HG02571 (cell line): Measurements from ENCODE around the gene WDFY3.

Experiments used
- ATAC-seq: cut with Tn5 transposase; IDR thresholded peaks from one replicate; pipeline ENCODE4 v1.9.1; 2021; ENCODE audit warnings: mild to moderate bottlenecking, moderate library complexity; ENCODE audit not compliant: unreplicated experiment

Gene WDFY3

DNA sequence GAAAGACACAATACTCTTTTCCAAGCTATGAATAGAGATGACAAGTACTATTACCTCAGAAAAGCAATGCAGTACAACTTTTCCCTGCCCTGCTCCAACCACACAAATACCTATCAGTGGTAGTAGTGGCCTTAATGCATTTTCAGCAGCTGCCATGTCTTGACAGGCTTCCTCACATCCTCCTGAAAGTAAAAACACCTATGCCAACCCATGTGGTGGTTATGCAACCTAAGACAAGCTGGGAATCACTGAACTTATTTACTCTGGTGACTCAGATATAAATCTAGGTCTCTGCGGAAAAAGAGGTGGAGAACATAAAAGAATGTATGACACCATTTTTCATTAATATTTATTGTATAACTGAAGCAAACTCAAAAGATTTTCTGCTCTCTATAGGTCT lies 14.5 kb downstream of the WDFY3 start:
- no peak for ATAC-seq

DNA sequence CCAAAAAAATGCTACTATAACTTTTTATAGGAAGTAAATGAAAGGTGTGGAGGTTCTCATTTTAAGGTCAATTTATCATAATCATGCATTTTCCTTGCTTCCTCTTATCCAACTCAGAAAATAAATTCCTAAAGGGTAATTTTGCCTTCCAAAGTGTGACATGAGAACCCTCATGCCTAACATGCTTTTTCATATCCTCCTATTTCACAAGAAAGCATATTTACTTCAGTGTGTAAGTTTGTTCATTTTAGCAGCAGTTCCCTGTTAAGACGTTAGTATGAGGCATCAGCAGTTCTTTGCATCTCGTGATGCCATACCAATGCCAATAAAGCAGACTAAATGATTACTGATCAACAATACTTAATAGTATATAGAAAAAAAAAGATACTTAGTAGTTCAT lies 18.4 kb downstream of the WDFY3 start:
- ATAC-seq = no peak

DNA sequence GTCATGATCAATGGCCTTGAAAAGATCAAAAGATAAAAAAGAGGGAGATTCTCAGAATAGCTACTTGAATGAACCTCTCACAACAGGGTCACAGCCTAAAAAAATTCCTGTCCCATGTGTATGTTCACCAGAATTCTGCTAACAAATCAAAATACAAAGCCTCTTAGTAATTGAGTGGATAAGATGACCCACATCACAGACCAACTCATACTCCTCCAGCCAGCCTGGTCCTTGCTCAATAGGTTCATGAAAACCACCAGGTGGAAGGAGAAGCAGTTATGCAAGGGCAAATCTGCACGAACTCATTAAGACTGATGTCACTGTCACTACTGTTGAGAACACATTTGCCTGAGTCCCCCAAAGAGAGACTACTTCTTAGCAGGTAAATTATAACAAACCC lies 21.5 kb downstream of the WDFY3 start:
- no peak for ATAC-seq

DNA sequence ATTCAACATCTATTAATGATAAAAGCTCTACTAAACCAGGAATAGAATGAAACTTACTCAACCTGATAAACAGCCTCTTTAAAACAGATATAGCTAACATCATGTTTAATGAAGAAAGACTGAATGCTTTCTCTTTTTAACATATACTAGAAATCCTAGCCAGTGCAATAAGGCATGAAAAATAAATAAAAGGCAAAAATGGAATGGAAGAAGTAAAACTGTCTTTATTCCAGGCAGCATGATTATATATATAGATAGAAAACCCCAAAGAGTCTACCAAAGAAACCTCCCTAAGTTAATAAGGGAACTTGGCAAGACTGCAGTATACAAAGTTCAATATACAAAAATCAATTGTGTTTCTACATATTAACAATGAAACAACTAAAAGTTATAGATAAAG lies 25.5 kb downstream of the WDFY3 start:
- no peak for ATAC-seq

DNA sequence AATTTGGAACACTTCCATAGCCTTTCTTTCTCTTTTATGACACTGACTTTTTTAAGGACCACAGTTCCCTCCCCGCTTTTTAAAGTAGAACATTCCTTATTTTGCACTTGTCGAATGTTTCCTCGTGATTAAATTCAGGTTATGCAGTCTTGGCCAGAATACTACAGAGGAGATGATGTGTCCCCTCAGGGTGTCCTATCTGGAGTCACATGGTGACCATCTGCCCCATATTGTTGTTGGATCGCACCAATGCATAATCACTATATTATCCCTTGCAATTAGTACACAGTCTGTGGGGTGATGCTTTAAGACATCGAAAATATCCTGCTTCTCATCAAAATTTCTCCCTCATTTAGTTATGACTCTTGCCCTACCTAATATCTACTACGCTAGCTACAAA lies 27.4 kb downstream of the WDFY3 start:
- ATAC-seq = no peak

DNA sequence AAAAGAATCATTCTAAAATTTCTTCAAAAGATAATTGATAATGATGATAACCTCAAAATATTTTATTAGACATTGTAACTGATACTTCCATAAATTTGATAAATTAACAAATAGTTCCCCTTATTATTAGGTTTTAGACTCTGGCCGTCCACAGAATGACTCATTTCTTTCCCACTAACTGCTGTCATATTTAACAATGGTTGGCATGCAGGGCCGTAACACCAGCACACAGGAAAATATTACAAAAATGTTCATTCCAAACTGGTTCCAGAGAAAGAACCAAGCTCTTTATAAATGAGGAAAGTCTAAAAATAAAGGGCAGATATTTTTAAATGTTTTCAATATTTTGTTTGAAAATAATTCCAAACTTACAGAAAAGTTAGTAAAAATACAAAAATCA lies 28.2 kb downstream of the WDFY3 start:
- ATAC-seq = no peak

DNA sequence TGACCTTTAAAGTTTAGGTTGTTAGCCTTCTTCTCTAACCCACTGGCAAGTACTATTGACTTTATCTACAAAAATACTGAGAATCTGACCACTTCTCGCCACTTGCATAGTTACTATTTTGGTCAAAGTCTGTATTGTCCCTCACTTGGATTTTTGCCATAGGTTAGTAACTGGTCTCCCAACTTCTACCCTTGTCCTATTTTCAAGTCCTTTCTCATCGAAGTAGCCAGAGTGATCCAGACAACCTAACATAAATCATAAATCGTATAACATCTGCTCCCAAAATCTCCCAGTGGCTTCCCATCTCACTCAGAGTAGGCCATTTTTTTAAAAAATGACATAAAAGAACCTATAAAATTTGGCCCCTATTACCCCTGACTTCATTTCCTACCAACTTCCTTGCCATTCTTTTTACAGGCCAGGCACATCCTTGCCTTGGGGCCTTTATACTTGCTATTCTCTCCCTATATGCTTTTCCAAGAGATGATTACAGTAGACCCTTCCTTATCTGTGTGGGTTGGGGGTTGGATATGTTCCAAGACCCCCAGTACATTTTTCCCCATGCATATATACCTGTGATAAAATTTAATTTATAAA lies 29.0 kb downstream of the WDFY3 start:
- no peak for ATAC-seq

DNA sequence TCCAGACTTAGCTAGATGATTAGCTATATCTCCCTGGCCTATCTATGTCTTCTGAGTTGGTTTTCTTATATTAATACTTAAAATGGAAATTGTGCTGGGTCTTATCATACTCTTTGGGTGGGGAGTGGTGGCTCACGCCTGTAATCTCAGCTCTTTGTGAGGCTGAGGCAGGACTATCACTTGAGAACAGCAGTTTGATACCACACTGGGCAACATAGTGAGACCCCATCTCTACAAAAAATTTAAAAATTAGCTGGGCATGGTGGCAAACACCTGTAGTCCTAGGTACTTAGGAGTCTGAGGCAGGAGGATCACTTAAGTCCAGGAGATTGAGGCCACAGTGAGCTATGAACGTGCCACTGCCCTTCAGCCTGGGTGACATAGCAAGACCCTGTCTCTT lies 30.4 kb downstream of the WDFY3 start:
- no peak for ATAC-seq

DNA sequence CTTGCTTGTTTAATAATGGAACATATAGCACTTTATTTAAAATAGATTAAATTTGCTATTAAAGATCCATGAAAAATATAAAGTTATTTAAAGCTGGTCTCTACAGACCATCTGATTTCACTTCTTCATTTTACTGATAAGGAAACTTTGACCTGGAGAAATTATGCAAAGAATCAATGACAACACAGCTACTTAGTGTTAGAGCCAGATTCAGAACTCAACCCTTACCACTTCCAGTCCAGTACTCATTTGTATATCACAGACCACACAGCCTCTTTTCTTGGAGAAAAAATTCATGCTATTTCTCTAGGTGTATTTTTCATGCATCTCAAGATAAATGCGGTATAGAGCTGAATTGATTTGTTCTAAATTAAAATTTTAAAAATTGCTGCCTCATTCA lies 34.0 kb downstream of the WDFY3 start:
- no peak for ATAC-seq

DNA sequence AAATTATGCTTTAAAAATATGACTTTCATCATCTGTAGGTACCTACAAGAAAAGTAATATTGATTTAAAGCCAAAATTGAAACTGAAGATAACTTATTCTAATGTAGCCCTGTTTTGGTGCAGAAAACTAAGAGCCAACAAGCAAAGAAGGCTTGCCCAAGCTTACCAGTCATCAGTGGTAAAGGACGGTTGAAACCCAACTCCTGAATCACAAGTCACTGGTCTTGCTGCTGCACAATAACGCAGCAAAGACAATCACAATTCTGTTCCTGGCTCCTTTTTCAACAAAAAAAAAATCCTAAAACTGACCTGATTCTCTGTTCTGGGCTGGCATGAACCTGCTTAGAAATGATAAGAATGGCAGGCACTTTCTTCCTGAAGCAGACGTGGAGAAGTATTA lies 34.5 kb downstream of the WDFY3 start:
- no peak for ATAC-seq

DNA sequence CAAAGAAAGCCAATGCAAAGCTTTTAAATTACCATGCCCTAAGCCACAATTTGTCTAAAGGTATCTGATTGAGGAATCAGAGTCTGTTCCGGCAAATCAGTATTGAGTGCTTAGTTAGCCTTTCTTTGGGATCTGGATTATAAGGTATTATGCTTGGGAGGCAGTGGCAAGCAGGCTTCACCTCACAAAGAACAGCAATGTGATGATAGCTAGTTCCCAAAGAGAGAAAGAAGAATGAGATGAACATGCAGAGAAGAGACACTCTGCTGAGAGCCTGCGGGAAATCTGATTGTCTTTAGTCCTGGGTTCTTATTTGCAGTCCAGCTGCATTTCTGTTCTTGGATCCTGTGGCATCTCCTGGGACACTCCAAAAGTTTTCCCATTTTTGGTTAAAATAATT lies 35.2 kb downstream of the WDFY3 start:
- ATAC-seq = no peak

DNA sequence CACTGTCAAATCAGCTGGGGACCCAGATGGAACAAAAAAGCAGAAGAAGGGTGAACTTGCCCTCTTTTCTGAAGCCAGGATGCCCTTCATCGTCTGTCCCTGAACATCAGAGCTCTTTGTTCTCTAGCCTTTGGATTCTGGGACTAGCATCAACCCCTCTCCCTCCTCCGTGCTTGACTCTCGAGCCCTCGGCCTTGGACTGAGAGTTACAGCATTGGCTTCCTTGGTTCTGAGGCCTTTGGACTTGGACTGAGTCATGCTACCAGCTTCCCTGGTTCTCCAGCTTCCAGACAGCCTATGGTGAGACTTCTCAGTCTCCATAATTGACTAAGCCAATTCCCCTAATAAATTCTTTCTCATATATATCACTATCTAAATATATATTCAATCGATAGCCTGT lies 38.4 kb downstream of the WDFY3 start:
- ATAC-seq = no peak

DNA sequence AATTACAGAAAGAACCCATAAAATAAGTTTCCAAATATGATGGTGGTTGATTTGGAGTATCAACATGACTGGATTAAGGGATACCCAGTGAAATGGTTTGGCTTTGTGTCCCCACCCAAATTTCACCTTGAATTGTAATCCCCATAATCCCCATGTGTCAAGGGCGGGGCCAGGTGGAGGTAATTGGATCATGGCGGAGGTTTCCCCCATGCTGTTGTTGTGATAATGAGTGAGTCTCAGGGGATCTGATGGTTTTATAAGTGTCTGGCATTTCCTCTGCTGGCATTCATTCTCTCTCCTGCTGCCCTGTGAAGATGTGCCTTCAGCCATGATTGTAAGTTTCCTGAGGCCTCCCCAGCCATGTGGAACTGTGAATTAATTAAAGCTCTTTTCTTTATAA lies 39.1 kb downstream of the WDFY3 start:
- ATAC-seq = no peak

DNA sequence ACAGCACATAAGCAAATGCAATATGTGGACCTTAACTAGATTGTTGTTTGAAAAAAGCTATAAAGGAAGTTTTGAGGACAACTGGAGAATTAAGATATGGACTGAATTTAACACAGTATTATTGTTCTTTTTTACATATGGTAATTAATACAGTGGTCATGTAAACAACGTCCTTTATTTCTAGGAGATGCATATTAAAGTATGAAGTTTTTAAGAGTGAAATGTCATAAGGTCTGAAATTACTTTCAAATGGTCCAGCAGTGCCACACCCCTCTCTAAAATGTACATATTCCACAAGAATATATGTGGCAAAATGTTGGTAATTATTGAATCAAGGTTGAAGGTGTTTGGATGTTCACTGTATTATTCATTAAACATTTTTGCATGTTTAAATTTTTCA lies 40.9 kb downstream of the WDFY3 start:
- ATAC-seq = no peak

DNA sequence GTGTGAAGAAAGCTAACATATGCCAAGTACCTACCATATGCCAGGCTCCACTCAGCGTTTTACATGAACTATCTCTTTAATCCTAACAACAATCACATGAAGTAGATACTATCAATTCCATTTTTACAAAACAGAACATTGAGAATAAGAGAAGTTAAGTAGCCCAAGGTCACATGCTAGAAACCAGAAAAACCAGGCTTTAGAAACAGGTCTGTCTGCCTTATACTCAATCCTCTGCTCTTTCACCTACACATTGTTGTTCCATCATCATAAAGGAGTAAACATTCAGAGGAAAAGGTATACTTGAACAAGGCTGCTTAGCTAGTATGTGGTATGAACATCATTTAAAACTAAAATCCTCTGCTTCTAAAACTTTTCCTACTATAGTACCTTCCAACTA lies 42.1 kb downstream of the WDFY3 start:
- no peak for ATAC-seq

DNA sequence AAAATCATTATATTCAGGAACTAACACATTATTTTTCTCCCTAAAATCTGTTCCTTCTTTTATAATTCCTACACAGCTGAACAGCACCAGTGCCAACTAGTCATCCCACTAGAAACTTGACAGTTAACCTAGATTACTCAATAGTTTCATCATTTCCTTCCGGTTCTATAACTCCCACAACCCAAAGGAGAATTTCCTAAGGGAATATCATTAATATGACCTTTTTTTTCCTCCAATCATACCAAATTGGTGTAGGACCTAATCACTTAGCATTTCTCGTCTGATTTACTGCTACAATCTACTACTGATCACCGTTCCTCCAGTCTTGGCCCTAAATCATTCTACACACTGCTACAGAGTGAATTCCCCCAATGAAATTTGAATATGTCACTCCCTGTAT lies 45.9 kb downstream of the WDFY3 start:
- no peak for ATAC-seq

DNA sequence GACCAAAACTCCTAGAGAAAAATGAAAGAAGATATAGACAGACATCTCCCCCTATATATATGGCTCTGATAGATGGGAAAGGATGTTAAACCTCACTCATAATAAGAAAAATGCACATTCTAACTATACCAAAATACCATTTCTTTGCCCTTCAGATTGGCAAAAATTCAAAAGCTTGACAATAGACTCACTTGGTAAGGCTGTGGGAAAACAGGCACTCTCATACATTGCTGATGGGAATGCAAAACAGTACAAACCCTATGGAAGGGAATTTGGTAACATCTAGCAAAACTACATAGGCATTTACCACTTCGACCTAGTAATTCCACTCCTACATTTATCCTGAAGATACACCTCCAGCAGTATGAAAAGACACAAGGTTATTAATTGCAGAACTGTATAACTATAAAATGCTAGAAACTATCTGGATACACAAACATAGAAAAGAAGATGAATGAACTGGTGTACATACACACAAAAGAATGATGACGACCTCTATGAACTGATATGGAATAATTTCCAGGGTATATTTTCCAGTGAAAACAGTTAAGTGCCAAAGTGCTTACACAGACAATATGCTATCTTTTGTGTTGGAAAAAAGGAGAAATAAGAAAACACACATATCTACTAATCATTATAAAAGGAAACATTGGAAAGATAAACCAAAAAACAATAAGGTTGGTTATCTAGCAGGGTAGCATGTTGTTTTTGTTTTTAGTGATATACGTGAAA lies 48.5 kb downstream of the WDFY3 start:
- ATAC-seq = no peak

DNA sequence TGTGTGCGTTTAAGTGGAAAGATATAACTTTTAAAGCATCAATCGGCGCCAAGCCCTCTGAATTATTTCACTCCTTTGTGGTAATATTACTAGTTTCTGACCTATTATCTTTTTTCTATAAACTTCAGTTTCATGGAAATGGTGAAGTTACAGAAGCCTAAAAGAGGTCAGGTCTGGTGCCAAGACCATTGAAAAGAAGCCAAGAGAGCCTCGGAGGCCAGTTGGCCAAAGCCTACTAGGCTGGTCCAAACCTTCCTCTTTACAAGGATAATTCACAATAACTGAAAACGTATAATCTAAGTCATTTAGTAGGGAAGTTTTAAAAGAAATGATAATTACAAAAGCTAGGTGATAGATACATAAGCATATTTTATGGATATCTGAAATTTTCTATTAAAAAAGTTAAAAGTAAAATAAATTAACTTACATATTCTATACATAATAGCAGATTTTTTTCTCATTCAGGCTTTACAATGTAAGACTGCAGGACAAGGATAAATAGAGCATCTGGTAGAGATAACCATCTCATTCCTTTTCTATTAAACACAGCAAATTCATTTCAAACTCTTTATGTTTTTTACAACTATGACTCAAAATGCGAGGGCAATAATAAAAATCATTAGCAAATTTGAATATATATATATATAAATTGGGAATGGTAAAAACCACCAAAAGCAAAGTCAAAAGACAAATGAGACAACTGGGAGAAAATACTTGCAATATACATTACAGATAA lies 49.2 kb downstream of the WDFY3 start:
- ATAC-seq = no peak

DNA sequence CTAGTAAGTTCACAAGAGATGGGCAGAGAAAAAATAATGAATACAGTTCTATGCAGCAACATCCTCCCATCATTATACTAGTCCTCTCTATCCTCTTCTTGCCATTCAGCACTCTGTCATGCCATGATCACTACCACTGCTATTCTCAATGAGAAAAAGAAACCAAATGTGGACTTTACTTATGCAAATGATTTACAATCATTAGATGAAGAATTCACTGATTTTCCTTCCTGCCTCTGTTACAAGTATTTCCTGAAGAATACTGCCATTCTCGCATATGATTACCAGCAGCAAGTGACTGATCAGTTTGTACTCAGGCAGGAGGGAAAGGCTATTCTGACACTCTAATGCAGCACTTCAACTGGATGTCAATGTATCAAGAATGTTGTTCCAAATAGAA lies 50.3 kb downstream of the WDFY3 start:
- ATAC-seq = no peak

DNA sequence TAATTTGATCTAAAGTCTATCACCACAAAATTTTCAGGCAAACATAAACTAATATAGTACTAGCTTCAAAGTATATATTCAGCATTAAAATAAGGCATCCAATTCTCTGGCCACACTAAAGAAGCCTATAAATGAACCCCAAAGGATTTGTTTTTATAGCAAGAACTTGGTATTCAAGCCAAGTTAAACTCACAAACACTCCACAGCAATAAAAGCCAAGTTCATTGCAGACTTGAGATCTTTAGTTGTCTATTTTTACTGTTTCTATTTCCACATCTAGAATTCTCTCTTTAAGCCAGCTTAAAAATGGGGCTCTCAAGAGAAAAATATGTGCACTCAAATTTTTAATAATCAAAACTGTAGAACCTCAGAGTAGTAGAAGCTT lies 51.1 kb downstream of the WDFY3 start:
- ATAC-seq = no peak

DNA sequence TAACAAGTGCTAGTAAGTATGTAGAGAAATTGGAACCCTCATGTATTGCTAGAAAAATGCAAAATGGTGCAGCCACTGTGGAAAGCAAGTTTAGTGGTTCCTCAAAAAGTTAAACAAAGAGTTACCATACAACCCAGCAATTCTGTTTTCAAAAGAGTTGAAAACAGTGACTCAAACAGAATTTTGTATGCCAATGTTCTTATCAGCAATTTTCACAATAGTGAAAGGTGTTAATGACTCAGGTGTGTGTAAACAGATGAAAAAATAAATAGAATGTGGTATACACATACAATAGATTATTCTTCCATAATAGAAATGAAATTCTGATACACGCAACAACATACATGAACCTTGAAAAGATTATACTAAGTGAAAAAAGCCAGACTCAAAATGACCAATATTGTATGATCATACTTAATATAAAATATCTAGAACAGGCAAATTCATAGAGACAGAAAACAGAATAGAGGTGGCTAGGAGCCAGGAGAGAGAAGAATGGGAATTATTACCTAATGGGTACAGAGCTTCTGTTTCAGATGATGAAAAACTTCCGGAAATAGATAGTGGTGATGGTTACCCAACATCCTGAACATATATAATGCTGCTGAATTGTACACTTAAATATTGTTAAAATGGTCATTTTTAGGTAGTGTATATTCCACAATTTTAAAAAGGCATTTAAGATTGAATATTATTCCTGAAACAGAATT lies 51.6 kb downstream of the WDFY3 start:
- no peak for ATAC-seq

DNA sequence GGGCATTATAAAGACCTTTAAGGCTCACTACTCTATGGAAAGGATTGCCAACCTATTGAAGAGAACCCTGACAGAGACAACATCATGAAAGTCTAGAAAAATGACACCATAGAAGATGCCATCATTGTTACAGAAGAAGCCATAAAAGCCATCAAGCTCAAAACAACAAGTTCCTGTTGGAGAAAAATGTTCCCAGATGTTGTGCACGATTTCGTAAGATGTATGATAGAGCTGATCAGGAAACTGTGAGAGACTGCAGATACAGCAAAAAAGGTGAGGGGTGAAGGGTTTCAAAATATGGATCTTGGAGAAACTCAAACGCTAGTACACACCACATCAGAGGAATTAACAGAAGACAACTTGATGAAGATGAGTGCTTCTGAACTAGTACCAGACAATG lies 53.3 kb downstream of the WDFY3 start:
- no peak for ATAC-seq
